H9 (cell line): ENCODE data around the gene DAPP1. TPM values are rescaled to one million over a fixed set of nuclear protein-coding genes. Genes with fewer than 3 reads are reported as not detected.

Experiments
- DNase-seq: peaks from one replicate; pipeline ENCODE4 v3.0.0-alpha.2; 2017
- H2AFZ ChIP-seq: one replicate; pipeline ENCODE4 v1.6.1; 2013; ENCODE audit warnings: mild to moderate bottlenecking, low read length, control low read depth, moderate library complexity
- H2AK5ac ChIP-seq: 2 replicates; pipeline ENCODE4 v1.6.1; 2013; ENCODE audit warnings: low read length, control low read depth, mixed read lengths; ENCODE audit not compliant: insufficient read length
- H2BK120ac ChIP-seq: one replicate; pipeline ENCODE4 v1.6.1; 2013; ENCODE audit warnings: low read depth, mild to moderate bottlenecking, low read length, control low read depth, inconsistent platforms; ENCODE audit not compliant: poor library complexity, severe bottlenecking
- H2BK12ac ChIP-seq: 2 replicates; pipeline ENCODE4 v1.6.1; 2013; ENCODE audit warnings: low read length, control low read depth, mixed read lengths, low read depth; ENCODE audit not compliant: insufficient read length
- H2BK15ac ChIP-seq: 2 replicates; pipeline ENCODE4 v1.6.1; 2013; ENCODE audit warnings: low read depth, low read length, control low read depth
- H2BK20ac ChIP-seq: one replicate; pipeline ENCODE4 v1.6.1; 2013; ENCODE audit warnings: low read depth, mild to moderate bottlenecking, low read length, control low read depth, inconsistent platforms; ENCODE audit not compliant: poor library complexity, severe bottlenecking
- H2BK5ac ChIP-seq: 2 replicates; pipeline ENCODE4 v1.6.1; 2013; ENCODE audit warnings: low read length, control low read depth, mixed read lengths; ENCODE audit not compliant: insufficient read length
- H3K14ac ChIP-seq: 2 replicates; pipeline ENCODE4 v1.6.1; 2013; ENCODE audit warnings: low read length, control low read depth; ENCODE audit not compliant: insufficient read depth
- H3K18ac ChIP-seq: 2 replicates; pipeline ENCODE4 v1.6.1; 2013; ENCODE audit warnings: low read depth, mild to moderate bottlenecking, mixed read lengths, low read length, control low read depth; ENCODE audit not compliant: insufficient read length
- H3K23ac ChIP-seq: 2 replicates; pipeline ENCODE4 v1.6.1; 2013; ENCODE audit warnings: low read length, control low read depth, mixed read lengths, low read depth; ENCODE audit not compliant: insufficient read length
- H3K23me2 ChIP-seq: 2 replicates; pipeline ENCODE4 v1.6.1; 2013; ENCODE audit warnings: low read depth, mild to moderate bottlenecking, mixed read lengths, low read length, control low read depth; ENCODE audit not compliant: insufficient read length, poor library complexity, severe bottlenecking
- H3K27ac ChIP-seq: 2 replicates; pipeline ENCODE4 v1.5.1; 2013; ENCODE audit warnings: low read length, control low read depth, mixed read lengths, low read depth; ENCODE audit not compliant: insufficient read length
- H3K27me3 ChIP-seq: 2 replicates; pipeline ENCODE4 v1.6.1; 2013; ENCODE audit warnings: low read length, control low read depth, inconsistent platforms; ENCODE audit not compliant: insufficient read depth
- H3K4ac ChIP-seq: 2 replicates; pipeline ENCODE4 v1.6.1; 2013; ENCODE audit warnings: low read depth, mild to moderate bottlenecking, control low read depth, inconsistent platforms, low read length, moderate library complexity
- H3K4me1 ChIP-seq: 2 replicates; pipeline ENCODE4 v1.6.1; 2013; ENCODE audit warnings: low read length, control low read depth, inconsistent platforms; ENCODE audit not compliant: insufficient read depth
- H3K4me2 ChIP-seq: 2 replicates; pipeline ENCODE4 v1.6.1; 2013; ENCODE audit warnings: low read length, control low read depth, mixed read lengths; ENCODE audit not compliant: insufficient read length, insufficient read depth
- H3K56ac ChIP-seq: 2 replicates; pipeline ENCODE4 v1.6.1; 2013; ENCODE audit warnings: low read depth, mild to moderate bottlenecking, mixed read lengths, low read length, control low read depth; ENCODE audit not compliant: insufficient read length
- H3K79me1 ChIP-seq: 2 replicates; pipeline ENCODE4 v1.6.1; 2013; ENCODE audit warnings: low read depth, mild to moderate bottlenecking, moderate library complexity, low read length, control low read depth, inconsistent platforms; ENCODE audit not compliant: insufficient read depth, poor library complexity, severe bottlenecking
- H3K79me2 ChIP-seq: 2 replicates; pipeline ENCODE4 v1.6.1; 2013; ENCODE audit warnings: low read length, control low read depth, inconsistent platforms; ENCODE audit not compliant: insufficient read depth
- H3K9ac ChIP-seq: 2 replicates; pipeline ENCODE4 v1.6.1; 2013; ENCODE audit warnings: low read length, control low read depth, mixed read lengths; ENCODE audit not compliant: insufficient read length; ENCODE audit errors: extremely low read depth
- H3K9me3 ChIP-seq: one replicate; pipeline ENCODE4 v1.6.1; 2013; ENCODE audit warnings: low read depth, low read length, inconsistent platforms; ENCODE audit not compliant: control insufficient read depth
- H3T11ph ChIP-seq: one replicate; pipeline ENCODE4 v1.6.1; 2013; ENCODE audit warnings: mild to moderate bottlenecking, low read length, control low read depth, inconsistent platforms
- H4K20me1 ChIP-seq: one replicate; pipeline ENCODE4 v1.6.1; 2013; ENCODE audit not compliant: control insufficient read depth, insufficient read length, insufficient read depth
- H4K5ac ChIP-seq: 2 replicates; pipeline ENCODE4 v1.6.1; 2013; ENCODE audit warnings: low read depth, mild to moderate bottlenecking, mixed read lengths, low read length, control low read depth; ENCODE audit not compliant: insufficient read length
- H4K8ac ChIP-seq: replicated peaks from 2 replicates; pipeline ENCODE4 v1.6.1; 2013; ENCODE audit warnings: low read length, control low read depth, mixed read lengths, low read depth; ENCODE audit not compliant: insufficient read length
- H4K91ac ChIP-seq: 2 replicates; pipeline ENCODE4 v1.6.1; 2013; ENCODE audit warnings: low read depth, mild to moderate bottlenecking, moderate library complexity, mixed read lengths, low read length, control low read depth; ENCODE audit not compliant: insufficient read length
- H3K27ac Mint-ChIP-seq, 3 experiments: 2 replicates in 2 of 3; 3 replicates in 1 of 3; pipeline ENCODE4 v1.8.0; 2020 to 2021; ENCODE audit warnings: mixed read lengths in 3 of 3, mild to moderate bottlenecking in 1 of 3, moderate library complexity in 1 of 3
- H3K27me3 Mint-ChIP-seq: 2 replicates; pipeline ENCODE4 v1.8.0; 2021; ENCODE audit warnings: low read depth, mild to moderate bottlenecking, moderate library complexity, mixed read lengths
- H3K36me3 Mint-ChIP-seq, 3 experiments: 2 replicates in 2 of 3; 3 replicates in 1 of 3; pipeline ENCODE4 v1.8.0; 2020 to 2021; ENCODE audit warnings: low read depth in 3 of 3, mixed read lengths in 3 of 3; ENCODE audit not compliant: insufficient read depth in 1 of 3
- H3K4me1 Mint-ChIP-seq, 2 experiments: 2 replicates each; pipeline ENCODE4 v1.8.0; 2020; ENCODE audit warnings: mixed read lengths in 2 of 2
- H3K4me3 Mint-ChIP-seq, 2 experiments: 2 replicates in 1 of 2; 3 replicates in 1 of 2; pipeline ENCODE4 v1.8.0; 2020 to 2021; ENCODE audit warnings: mild to moderate bottlenecking in 2 of 2, mixed read lengths in 2 of 2, moderate library complexity in 1 of 2
- H3K9me3 Mint-ChIP-seq, 2 experiments: 2 replicates in 1 of 2; 3 replicates in 1 of 2; pipeline ENCODE4 v1.8.0; 2020; ENCODE audit warnings: mild to moderate bottlenecking in 2 of 2, mixed read lengths in 2 of 2, moderate library complexity in 1 of 2
- CTCF ChIP-seq: fragments of 200-600 bp; sonication (generic); conservative IDR thresholded peaks from 3 replicates; pipeline ENCODE4 v1.8.0; 2021; ENCODE audit warnings: antibody characterized with exemption, mild to moderate bottlenecking
- total RNA-seq: library from RNA; stranded (reverse); gene quantifications from 2 replicates; pipeline ENCODE4 v1.2.1, GENCODE V29; 2021

The DAPP1 gene
- total RNA-seq, 1 experiment from 2014 or later: not detected

- Histone ChIP-seq H3K9ac (no peak overlapping the region), H2BK5ac (no peak overlapping the region), H4K5ac (no peak overlapping the region), H4K8ac (no peak overlapping the region), H3K9me3 (no peaks in the 10 kb centered on the region), H3K79me1 (no peaks in the 10 kb centered on the region), H2BK120ac (no peak overlapping the region), H3T11ph (no peak overlapping the region), H3K79me2 (no peaks in the 10 kb centered on the region), H2BK20ac (no peak overlapping the region), H3K23ac (no peak overlapping the region), H3K4me2 (no peak overlapping the region), H3K23me2 (no peaks in the 10 kb centered on the region), H3K56ac (no peak overlapping the region), H3K27me3 (no peaks in the 10 kb centered on the region), H2BK15ac (no peak overlapping the region), H2AFZ (no peak overlapping the region), H2BK12ac (no peak overlapping the region), H3K4me1 (no peaks in the 10 kb centered on the region), H2AK5ac (no peak overlapping the region), H4K20me1 (no peaks in the 10 kb centered on the region), H4K91ac (no peak overlapping the region), H3K4ac (no peak overlapping the region), H3K14ac (no peak overlapping the region), H3K18ac (no peak overlapping the region), H3K27ac (no peak overlapping the region)
- Mint-ChIP-seq H3K27me3 (no peaks in the 10 kb centered on the region), H3K27ac (no peak overlapping the region), H3K36me3 (no peaks in the 10 kb centered on the region), H3K9me3 (no peaks in the 10 kb centered on the region), H3K4me1 (no peaks in the 10 kb centered on the region), H3K4me3 (no peak overlapping the region)
- DNase-seq: no peak
- no peak for TF ChIP-seq CTCF
Observed at GRCh38 chr4:99843413-99843812, 26.8 kb downstream of the DAPP1 start.
